KMS-11 (cell line): Measurements from ENCODE around the gene XPR1.
A peak's percentile ranks its signal among the peaks of the same experiment; 100 is the strongest.

ENCODE experiments used
- H2AFZ ChIP-seq: fragments of 200-600 bp; sonication (generic); 2 replicates; pipeline ENCODE4 v1.6.1; 2016; ENCODE audit warnings: antibody characterized with exemption, mixed run types, low read depth
- H3K27ac ChIP-seq: fragments of 200-600 bp; sonication (generic); 2 replicates; pipeline ENCODE4 v1.6.1; 2016; ENCODE audit warnings: mild to moderate bottlenecking, mixed run types
- H3K27me3 ChIP-seq: fragments of 200-600 bp; sonication (generic); 2 replicates; pipeline ENCODE4 v1.6.1; 2017; ENCODE audit warnings: mild to moderate bottlenecking, low read depth, mixed run types, moderate library complexity; ENCODE audit not compliant: insufficient read depth
- H3K36me3 ChIP-seq: fragments of 200-600 bp; sonication (generic); 2 replicates; pipeline ENCODE4 v1.6.1; 2017; ENCODE audit warnings: mild to moderate bottlenecking, mixed run types; ENCODE audit not compliant: insufficient read depth
- H3K4me1 ChIP-seq: fragments of 200-600 bp; sonication (generic); 2 replicates; pipeline ENCODE4 v1.6.1; 2016; ENCODE audit warnings: mild to moderate bottlenecking, low read depth, mixed run types; ENCODE audit not compliant: poor library complexity, severe bottlenecking
- H3K4me2 ChIP-seq: fragments of 200-600 bp; sonication (generic); 2 replicates; pipeline ENCODE4 v1.7.0; 2016; ENCODE audit warnings: mild to moderate bottlenecking, mixed run types
- H3K4me3 ChIP-seq: fragments of 200-600 bp; sonication (generic); IDR thresholded peaks from 2 replicates; pipeline ENCODE4 v1.6.1; 2017; ENCODE audit warnings: low read depth, low read length, mixed read lengths; ENCODE audit not compliant: insufficient read depth
- H3K79me2 ChIP-seq: fragments of 200-600 bp; sonication (generic); 2 replicates; pipeline ENCODE4 v1.6.1; 2016; ENCODE audit warnings: low read depth, mixed run types; ENCODE audit not compliant: insufficient read depth
- H3K9ac ChIP-seq: fragments of 200-600 bp; sonication (generic); 2 replicates; pipeline ENCODE4 v1.6.1; 2016; ENCODE audit warnings: mild to moderate bottlenecking, mixed run types
- H4K20me1 ChIP-seq: fragments of 200-600 bp; sonication (generic); 2 replicates; pipeline ENCODE4 v1.6.1; 2016; ENCODE audit warnings: mild to moderate bottlenecking, mixed run types; ENCODE audit not compliant: insufficient read depth
- TF ChIP-seq, protein P1 (sequence below): fragments of 200-600 bp; sonication (generic); conservative IDR thresholded peaks from 2 replicates; pipeline ENCODE4 v1.6.1; 2017; ENCODE audit warnings: low read depth, mild to moderate bottlenecking, antibody characterized with exemption, low read length, moderate library complexity, mixed read lengths

Gene XPR1

DNA sequence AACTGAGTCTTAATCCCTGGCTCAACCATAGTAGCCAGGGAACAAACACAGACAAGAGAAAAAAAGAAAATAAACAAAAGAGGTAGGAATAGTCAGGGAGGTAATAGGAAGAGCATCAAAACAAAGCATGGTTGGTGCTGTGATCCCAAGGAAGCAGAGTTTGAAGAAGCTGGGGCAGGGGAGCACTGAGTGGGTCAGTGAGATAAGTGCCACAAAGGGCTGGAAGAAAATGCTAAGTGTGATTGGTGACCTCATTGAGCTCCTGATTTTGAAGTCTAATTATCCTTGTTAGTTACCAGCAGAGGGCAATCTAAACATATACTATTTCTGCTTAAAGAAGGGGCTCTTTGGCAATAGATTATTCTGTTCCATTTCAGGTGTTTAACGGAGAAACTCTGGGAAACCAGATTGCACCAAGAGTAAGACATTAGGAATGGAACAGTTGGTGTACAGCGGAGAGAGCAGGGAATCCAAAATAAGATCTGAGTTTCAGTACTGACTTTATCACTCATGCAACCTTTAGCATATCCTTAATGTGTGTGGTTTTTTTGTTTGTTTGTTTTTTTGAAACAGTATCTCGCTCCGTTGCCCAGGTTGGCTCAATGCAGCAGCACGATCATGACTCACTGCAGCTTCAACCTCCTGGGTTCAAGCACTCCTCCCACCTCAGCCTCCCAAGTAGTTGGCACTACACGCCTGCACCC, 250.1 kb downstream of the XPR1 start:
- Histone ChIP-seq H3K9ac (no peak overlapping the region), H3K4me1 (no peaks in the 10 kb centered on the region), H3K4me2 (no peak overlapping the region), H4K20me1 (no peaks in the 10 kb centered on the region), H3K4me3 (no peak overlapping the region), H2AFZ (no peak overlapping the region), H3K27ac (no peak overlapping the region), H3K36me3 (no peaks in the 10 kb centered on the region), H3K27me3 (no peaks in the 10 kb centered on the region), H3K79me2 (no peaks in the 10 kb centered on the region)
- TF ChIP-seq, protein P1, sequence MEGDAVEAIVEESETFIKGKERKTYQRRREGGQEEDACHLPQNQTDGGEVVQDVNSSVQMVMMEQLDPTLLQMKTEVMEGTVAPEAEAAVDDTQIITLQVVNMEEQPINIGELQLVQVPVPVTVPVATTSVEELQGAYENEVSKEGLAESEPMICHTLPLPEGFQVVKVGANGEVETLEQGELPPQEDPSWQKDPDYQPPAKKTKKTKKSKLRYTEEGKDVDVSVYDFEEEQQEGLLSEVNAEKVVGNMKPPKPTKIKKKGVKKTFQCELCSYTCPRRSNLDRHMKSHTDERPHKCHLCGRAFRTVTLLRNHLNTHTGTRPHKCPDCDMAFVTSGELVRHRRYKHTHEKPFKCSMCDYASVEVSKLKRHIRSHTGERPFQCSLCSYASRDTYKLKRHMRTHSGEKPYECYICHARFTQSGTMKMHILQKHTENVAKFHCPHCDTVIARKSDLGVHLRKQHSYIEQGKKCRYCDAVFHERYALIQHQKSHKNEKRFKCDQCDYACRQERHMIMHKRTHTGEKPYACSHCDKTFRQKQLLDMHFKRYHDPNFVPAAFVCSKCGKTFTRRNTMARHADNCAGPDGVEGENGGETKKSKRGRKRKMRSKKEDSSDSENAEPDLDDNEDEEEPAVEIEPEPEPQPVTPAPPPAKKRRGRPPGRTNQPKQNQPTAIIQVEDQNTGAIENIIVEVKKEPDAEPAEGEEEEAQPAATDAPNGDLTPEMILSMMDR: peak; percentile 76

DNA sequence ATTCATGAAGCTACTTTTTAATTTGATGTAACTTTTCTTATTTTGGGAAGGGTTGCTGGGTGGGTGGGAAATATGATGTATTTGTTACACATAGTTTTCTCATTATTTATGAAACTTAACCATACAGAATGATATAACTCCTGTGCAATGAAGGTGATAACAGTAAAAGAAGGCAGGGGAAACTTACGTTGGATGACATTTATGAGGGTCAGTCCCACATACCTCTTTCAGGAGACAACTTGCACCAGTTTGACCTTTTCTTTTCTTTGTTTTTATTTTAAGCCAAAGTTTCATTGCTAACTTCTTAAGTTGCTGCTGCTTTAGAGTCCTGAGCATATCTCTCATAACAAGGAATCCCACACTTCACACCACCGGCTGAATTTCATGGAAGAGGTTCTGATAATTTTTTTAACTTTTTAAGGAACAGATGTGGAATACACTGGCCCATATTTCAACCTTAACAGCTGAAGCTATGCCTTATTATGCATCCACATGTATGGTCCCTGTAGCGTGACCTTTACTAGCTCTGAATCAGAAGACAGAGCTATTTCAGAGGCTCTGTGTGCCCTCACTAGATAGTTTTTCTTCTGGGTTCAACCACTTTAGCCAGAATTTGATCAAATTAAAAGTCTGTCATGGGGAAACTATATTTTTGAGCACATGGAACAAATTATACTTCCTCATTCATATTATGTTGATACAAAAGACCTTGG, 252.9 kb downstream of the XPR1 start:
- TF ChIP-seq, protein P1: no peak
- Histone ChIP-seq H3K79me2 (no peaks in the 10 kb centered on the region), H3K4me2 (no peak overlapping the region), H3K9ac (no peak overlapping the region), H2AFZ (no peak overlapping the region), H3K4me1 (no peaks in the 10 kb centered on the region), H3K4me3 (no peak overlapping the region), H3K27me3 (no peaks in the 10 kb centered on the region), H3K36me3 (no peaks in the 10 kb centered on the region), H4K20me1 (no peaks in the 10 kb centered on the region), H3K27ac (no peak overlapping the region)

DNA sequence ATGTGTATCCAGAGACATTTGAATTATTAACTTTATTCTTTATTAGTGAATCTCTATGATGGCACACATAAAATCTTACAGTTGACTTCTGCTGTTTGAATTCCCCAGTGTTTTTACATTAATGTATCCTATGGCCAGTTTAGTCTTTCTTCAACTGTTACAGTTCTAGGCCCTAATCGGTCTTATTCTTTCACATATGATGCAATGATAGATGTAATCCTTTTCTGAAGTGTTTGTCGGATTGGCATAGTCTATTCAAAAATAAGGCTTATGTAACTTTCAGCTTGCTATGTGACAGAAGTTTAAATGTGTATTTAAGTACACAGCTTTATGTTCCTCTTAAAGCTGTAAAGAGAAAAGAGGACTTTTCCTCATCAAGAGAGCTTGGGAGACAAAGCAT, 254.5 kb downstream of the XPR1 start:
- H3K4me1 ChIP-seq: no peaks in the 10 kb centered on the region
- TF ChIP-seq, protein P1: no peak
- H2AFZ ChIP-seq: no peak overlapping the region
- H3K36me3 ChIP-seq: no peaks in the 10 kb centered on the region
- H3K27ac ChIP-seq: no peak overlapping the region
- no peaks in the 10 kb centered on the region for H3K27me3 ChIP-seq
- H3K4me2 ChIP-seq: no peak overlapping the region
- H3K9ac ChIP-seq: no peak overlapping the region
- no peaks in the 10 kb centered on the region for H4K20me1 ChIP-seq
- no peak overlapping the region for H3K4me3 ChIP-seq
- no peaks in the 10 kb centered on the region for H3K79me2 ChIP-seq

DNA sequence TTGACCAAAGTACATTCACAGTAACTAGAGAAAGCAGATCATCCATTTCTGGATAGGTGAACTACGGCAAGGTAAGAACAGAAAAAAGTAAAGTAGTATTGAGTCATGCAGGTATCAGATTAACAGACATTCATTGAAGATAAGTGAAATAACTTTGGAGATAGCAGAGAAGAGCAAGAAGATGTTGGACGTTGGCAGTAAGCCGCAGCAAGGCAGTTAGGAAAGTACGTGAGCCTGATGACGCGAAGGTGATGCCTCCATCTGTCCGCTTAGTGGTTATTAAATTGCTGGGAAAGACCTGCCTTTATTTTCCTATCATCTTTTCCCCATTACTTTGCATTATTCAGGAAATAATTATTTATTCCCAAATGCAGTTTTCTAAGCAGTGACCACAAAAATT, 256.0 kb downstream of the XPR1 start:
- no peaks in the 10 kb centered on the region for H3K36me3 ChIP-seq
- no peak overlapping the region for H3K27ac ChIP-seq
- no peaks in the 10 kb centered on the region for H3K79me2 ChIP-seq
- no peak overlapping the region for H3K4me3 ChIP-seq
- no peak overlapping the region for H3K4me2 ChIP-seq
- no peaks in the 10 kb centered on the region for H4K20me1 ChIP-seq
- no peaks in the 10 kb centered on the region for H3K4me1 ChIP-seq
- H3K27me3 ChIP-seq: no peaks in the 10 kb centered on the region
- TF ChIP-seq, protein P1: no peak
- no peak overlapping the region for H2AFZ ChIP-seq
- no peak overlapping the region for H3K9ac ChIP-seq
